K562 (cell line): ENCODE measurements around the gene PCSK7.

ENCODE experiments used
- CTCF ChIP-seq, 3 experiments: IDR thresholded peaks in 2 of 3; conservative IDR thresholded peaks in 1 of 3; 2 replicates each; pipeline ENCODE4 v1.5.1; 2011 to 2012; ENCODE audit warnings: low read length in 3 of 3, mild to moderate bottlenecking in 3 of 3, control low read depth in 2 of 3, improper control_type of control experiment in 1 of 3, inconsistent platforms in 1 of 3, low read depth in 1 of 3, mixed read lengths in 1 of 3, moderate library complexity in 1 of 3; ENCODE audit not compliant: insufficient read depth in 2 of 3
- EGR1 ChIP-seq: fragments of 450-650 bp; conservative IDR thresholded peaks from 2 replicates; pipeline ENCODE4 v1.6.1; 2017; ENCODE audit warnings: mild to moderate bottlenecking
- POLR2A ChIP-seq: fragments of 450-650 bp; conservative IDR thresholded peaks from 2 replicates; pipeline ENCODE4 v1.6.1; 2016
- SMAD4 ChIP-seq: fragments of 250-450 bp; sonication (Bioruptor Pico); conservative IDR thresholded peaks from 2 replicates; pipeline ENCODE4 v1.8.0; 2021; ENCODE audit warnings: inconsistent platforms, mild to moderate bottlenecking, moderate library complexity
- SPI1 ChIP-seq: IDR thresholded peaks from 2 replicates; pipeline ENCODE4 v1.6.1; 2011; ENCODE audit warnings: low read depth, low read length, control low read depth, borderline replicate concordance
- STAG1 ChIP-seq: sonication (generic); formaldehyde crosslinking; IDR thresholded peaks from 2 replicates; pipeline ENCODE4 v1.5.0; 2020; ENCODE audit warnings: missing genetic modification reagents, borderline replicate concordance
- YY1 ChIP-seq, 3 experiments: IDR thresholded peaks; 2 replicates each; pipeline ENCODE4 v1.6.1; 2011; ENCODE audit warnings: low read length in 2 of 3, mild to moderate bottlenecking in 2 of 3, moderate library complexity in 2 of 3, borderline replicate concordance in 1 of 3, control low read depth in 1 of 3, low read depth in 1 of 3; ENCODE audit not compliant: insufficient read depth in 3 of 3, insufficient replicate concordance in 2 of 3, control insufficient read depth in 1 of 3, insufficient read length in 1 of 3; ENCODE audit errors: extremely low read depth in 1 of 3
- ZNF551 ChIP-seq: fragments of 250-450 bp; sonication (Bioruptor Pico); IDR thresholded peaks from 2 replicates; pipeline ENCODE4 v1.5.0; 2021; ENCODE audit warnings: mild to moderate bottlenecking, moderate library complexity
- TF ChIP-seq, protein P1 (sequence below): fragments of 250-450 bp; sonication (Bioruptor Pico); IDR thresholded peaks from 2 replicates; pipeline ENCODE4 v1.4.0; 2020; ENCODE audit warnings: mild to moderate bottlenecking, moderate library complexity, borderline replicate concordance
- TF ChIP-seq, protein P2 (sequence below): sonication (generic); formaldehyde crosslinking; IDR thresholded peaks from 2 replicates; pipeline ENCODE4 v1.8.0; 2022; ENCODE audit warnings: missing genetic modification reagents, mild to moderate bottlenecking, borderline replicate concordance

DNA sequence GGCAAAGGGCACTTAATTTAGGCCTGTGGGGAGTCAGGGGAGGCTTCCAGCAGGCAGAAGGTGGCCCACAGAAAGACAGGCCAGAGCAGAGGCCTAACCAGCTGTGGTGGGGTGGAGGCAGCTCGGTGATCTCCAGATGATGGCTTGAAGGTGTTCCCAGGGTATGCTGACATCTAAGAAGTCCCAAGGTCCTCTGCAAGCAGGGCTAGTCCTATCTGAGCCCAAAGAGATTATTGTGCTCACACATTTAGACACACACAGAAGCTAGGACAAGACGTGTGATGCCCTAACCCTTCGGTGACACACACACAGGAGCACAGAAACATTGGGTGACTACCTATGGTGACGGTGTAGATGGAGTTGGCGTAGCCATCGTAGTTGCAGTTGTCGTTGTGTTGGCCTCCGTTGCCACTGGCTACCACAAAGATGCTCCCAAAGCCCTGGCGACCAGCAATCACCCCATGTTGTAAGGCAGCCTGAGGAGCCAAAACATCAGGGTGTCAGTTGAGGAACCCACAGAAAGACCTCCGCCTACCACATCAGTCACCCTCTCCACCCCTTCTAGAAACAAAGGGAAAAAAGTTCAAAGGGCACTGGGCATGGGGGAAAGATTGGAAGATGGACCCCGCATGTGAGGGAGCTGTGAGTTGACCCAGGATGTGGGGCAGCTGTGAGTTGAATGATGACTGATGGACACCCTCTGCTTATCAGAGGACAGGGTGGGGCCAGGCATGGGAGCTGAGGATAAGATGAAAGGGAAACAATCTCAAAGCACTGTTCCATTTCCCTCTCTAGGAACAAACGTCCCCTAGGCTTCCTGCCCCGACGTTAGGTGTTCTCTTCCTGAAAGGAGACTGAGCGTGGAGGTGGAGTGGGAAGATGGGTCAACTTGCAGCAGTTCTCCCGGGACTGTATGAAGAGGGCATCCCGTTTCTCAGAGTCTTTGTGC is 7.9 kb downstream of the PCSK7 start:
- TF ChIP-seq ZNF551 (CRISPR knock-in tag) (no peak), YY1 (IDR thresholded peaks at IDR 0.05; ENCODE audit: borderline replicate concordance in 1 of 3, control insufficient read depth in 1 of 3, extremely low read depth in 1 of 3, insufficient read depth in 3 of 3, insufficient read length in 1 of 3, insufficient replicate concordance in 2 of 3, low read depth in 1 of 3, low read length in 2 of 3) (peak in 1 of 3 experiments; percentile 30), CTCF (IDR thresholded peaks at IDR 0.05 in 2 of 3, conservative IDR thresholded peaks at IDR 0.05 in 1 of 3; ENCODE audit: insufficient read depth in 2 of 3, low read depth in 1 of 3, low read length in 3 of 3) (no peak), STAG1 (no peak), POLR2A (no peak), SMAD4 (peak; percentile 68; the same call in 1 of the 2 replicates), SPI1 (peak; percentile 38; the same call in 1 of the 2 replicates), EGR1 (no peak)
- TF ChIP-seq, protein P1, sequence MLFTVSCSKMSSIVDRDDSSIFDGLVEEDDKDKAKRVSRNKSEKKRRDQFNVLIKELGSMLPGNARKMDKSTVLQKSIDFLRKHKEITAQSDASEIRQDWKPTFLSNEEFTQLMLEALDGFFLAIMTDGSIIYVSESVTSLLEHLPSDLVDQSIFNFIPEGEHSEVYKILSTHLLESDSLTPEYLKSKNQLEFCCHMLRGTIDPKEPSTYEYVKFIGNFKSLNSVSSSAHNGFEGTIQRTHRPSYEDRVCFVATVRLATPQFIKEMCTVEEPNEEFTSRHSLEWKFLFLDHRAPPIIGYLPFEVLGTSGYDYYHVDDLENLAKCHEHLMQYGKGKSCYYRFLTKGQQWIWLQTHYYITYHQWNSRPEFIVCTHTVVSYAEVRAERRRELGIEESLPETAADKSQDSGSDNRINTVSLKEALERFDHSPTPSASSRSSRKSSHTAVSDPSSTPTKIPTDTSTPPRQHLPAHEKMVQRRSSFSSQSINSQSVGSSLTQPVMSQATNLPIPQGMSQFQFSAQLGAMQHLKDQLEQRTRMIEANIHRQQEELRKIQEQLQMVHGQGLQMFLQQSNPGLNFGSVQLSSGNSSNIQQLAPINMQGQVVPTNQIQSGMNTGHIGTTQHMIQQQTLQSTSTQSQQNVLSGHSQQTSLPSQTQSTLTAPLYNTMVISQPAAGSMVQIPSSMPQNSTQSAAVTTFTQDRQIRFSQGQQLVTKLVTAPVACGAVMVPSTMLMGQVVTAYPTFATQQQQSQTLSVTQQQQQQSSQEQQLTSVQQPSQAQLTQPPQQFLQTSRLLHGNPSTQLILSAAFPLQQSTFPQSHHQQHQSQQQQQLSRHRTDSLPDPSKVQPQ (CRISPR knock-in tag): no peak
- TF ChIP-seq, protein P2, sequence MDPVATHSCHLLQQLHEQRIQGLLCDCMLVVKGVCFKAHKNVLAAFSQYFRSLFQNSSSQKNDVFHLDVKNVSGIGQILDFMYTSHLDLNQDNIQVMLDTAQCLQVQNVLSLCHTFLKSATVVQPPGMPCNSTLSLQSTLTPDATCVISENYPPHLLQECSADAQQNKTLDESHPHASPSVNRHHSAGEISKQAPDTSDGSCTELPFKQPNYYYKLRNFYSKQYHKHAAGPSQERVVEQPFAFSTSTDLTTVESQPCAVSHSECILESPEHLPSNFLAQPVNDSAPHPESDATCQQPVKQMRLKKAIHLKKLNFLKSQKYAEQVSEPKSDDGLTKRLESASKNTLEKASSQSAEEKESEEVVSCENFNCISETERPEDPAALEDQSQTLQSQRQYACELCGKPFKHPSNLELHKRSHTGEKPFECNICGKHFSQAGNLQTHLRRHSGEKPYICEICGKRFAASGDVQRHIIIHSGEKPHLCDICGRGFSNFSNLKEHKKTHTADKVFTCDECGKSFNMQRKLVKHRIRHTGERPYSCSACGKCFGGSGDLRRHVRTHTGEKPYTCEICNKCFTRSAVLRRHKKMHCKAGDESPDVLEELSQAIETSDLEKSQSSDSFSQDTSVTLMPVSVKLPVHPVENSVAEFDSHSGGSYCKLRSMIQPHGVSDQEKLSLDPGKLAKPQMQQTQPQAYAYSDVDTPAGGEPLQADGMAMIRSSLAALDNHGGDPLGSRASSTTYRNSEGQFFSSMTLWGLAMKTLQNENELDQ: no peak
